Measurements from ENCODE around the gene CAMTA1. TPM values are rescaled to one million over a fixed set of nuclear protein-coding genes. Genes with fewer than 3 reads are reported as not detected.

Gene CAMTA1
- total RNA-seq, 2 experiments from 2014 or later, result 43.9 to 73.3 TPM

DNA sequence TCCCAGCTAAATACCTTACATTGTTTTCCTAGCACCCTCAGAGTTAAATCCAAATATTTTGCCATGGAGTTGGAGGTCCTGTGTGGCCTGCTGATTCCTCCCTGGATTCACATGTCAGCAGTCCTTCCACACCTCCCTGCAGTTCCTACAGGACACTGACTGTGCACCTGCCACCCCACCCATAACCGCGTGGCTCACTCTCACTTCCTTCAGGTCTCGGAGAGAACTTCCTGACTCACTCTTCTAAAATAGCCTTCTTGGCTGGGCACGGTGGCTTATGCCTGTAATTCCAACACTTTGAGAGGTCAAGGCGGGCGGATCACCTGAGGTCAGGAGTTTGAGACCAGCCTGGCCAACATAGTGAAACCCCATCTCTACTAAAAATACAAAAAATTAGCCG, 8.4 kb upstream of the CAMTA1 start:
- Histone ChIP-seq H3K79me2 (ENCODE audit: insufficient read depth, low read depth, low read length) (no peaks in the 10 kb centered on the region), H3K36me3 (ENCODE audit: insufficient read depth, low read length) (no peaks in the 10 kb centered on the region; the same call in 1 of the 2 replicates), H3K9me3 (ENCODE audit: low read length) (peaks cover 8% of the 10 kb centered on the region; the same call in 1 of the 2 replicates), H3K9me2 (ENCODE audit: insufficient read depth, low read length) (no peaks in the 10 kb centered on the region), H3K4me2 (ENCODE audit: low read length) (peak overlapping the region; percentile 29), H4K20me1 (ENCODE audit: insufficient read depth, low read length) (no peaks in the 10 kb centered on the region), H2AFZ (ENCODE audit: low read length) (peak overlapping the region; percentile 78; the same call in 1 of the 2 replicates), H3K4me1 (ENCODE audit: insufficient read depth, low read length, poor library complexity, severe bottlenecking) (peaks cover 26% of the 10 kb centered on the region), H3K27ac (ENCODE audit: low read depth, low read length, poor library complexity, severe bottlenecking) (peak overlapping the region; percentile 48), H3K4me3 (ENCODE audit: low read depth, low read length, poor library complexity, severe bottlenecking) (peak overlapping the region; percentile 15)
- DNase-seq (ENCODE audit: low spot score), result peak; percentile 41
- TF ChIP-seq, protein P1, sequence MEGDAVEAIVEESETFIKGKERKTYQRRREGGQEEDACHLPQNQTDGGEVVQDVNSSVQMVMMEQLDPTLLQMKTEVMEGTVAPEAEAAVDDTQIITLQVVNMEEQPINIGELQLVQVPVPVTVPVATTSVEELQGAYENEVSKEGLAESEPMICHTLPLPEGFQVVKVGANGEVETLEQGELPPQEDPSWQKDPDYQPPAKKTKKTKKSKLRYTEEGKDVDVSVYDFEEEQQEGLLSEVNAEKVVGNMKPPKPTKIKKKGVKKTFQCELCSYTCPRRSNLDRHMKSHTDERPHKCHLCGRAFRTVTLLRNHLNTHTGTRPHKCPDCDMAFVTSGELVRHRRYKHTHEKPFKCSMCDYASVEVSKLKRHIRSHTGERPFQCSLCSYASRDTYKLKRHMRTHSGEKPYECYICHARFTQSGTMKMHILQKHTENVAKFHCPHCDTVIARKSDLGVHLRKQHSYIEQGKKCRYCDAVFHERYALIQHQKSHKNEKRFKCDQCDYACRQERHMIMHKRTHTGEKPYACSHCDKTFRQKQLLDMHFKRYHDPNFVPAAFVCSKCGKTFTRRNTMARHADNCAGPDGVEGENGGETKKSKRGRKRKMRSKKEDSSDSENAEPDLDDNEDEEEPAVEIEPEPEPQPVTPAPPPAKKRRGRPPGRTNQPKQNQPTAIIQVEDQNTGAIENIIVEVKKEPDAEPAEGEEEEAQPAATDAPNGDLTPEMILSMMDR (conservative IDR thresholded peaks at IDR 0.05; ENCODE audit: low read length), result no peak
- TF ChIP-seq EZH2phosphoT487 (IDR thresholded peaks at IDR 0.05; ENCODE audit: borderline replicate concordance, low read depth, low read length), result no peak
- no TSS peak for BruUV-seq (replicated peaks)
- ChIA-PET CTCF (ENCODE audit: unreplicated experiment) (no interaction called here), POLR2A (interaction anchor here (0.7 kb wide), 1 partner anchor 10 kb away, joined by 3 read pairs; no protein-coding TSS in a partner anchor)
- intact Hi-C loops (cut with micrococcal nuclease; ENCODE audit: unreplicated experiment), result no loop called here

DNA sequence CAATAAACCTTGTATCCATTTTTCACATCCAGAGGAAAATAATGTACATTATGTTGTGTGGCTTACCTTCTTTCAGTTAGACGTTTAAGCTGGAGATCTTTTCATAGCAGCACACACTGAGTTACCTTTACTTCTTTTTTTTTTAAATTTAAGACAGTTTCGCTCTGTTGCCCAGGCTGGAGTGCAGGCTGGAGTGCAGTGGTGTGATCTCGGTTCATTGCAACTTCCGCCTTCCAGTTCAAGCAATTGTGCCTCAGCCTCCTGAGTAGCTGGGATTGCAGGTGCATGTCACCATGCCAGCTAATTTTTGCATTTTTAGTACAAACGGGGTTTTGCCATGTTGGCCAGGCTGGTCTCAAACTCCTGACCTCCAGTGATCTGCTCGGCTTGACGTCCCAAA, 7.4 kb upstream of the CAMTA1 start:
- Histone ChIP-seq H3K27ac (ENCODE audit: low read depth, low read length, poor library complexity, severe bottlenecking) (peak overlapping the region; percentile 48), H2AFZ (ENCODE audit: low read length) (peak overlapping the region; percentile 78; the same call in 1 of the 2 replicates), H4K20me1 (ENCODE audit: insufficient read depth, low read length) (no peaks in the 10 kb centered on the region), H3K79me2 (ENCODE audit: insufficient read depth, low read depth, low read length) (no peaks in the 10 kb centered on the region), H3K36me3 (ENCODE audit: insufficient read depth, low read length) (no peaks in the 10 kb centered on the region; the same call in 1 of the 2 replicates), H3K4me2 (ENCODE audit: low read length) (peak overlapping the region; percentile 29; the same call in 1 of the 2 replicates), H3K9me3 (ENCODE audit: low read length) (peaks cover 8% of the 10 kb centered on the region; the same call in 1 of the 2 replicates), H3K4me3 (ENCODE audit: low read depth, low read length, poor library complexity, severe bottlenecking) (peak overlapping the region; percentile 10), H3K4me1 (ENCODE audit: insufficient read depth, low read length, poor library complexity, severe bottlenecking) (peaks cover 22% of the 10 kb centered on the region), H3K9me2 (ENCODE audit: insufficient read depth, low read length) (no peaks in the 10 kb centered on the region)
- peak; percentile 61 for DNase-seq (ENCODE audit: low spot score)
- ChIA-PET CTCF (ENCODE audit: unreplicated experiment) (no interaction called here), POLR2A (interaction anchor here (0.6 to 0.7 kb wide), 3 partner anchors 52 to 1182 kb away, joined by 3 to 4 read pairs (median 4); no protein-coding TSS in a partner anchor)
- intact Hi-C loops (cut with micrococcal nuclease; ENCODE audit: unreplicated experiment), result no loop called here
- TF ChIP-seq, protein P1 (conservative IDR thresholded peaks at IDR 0.05; ENCODE audit: low read length), result no peak
- no TSS peak for BruUV-seq (replicated peaks)

DNA sequence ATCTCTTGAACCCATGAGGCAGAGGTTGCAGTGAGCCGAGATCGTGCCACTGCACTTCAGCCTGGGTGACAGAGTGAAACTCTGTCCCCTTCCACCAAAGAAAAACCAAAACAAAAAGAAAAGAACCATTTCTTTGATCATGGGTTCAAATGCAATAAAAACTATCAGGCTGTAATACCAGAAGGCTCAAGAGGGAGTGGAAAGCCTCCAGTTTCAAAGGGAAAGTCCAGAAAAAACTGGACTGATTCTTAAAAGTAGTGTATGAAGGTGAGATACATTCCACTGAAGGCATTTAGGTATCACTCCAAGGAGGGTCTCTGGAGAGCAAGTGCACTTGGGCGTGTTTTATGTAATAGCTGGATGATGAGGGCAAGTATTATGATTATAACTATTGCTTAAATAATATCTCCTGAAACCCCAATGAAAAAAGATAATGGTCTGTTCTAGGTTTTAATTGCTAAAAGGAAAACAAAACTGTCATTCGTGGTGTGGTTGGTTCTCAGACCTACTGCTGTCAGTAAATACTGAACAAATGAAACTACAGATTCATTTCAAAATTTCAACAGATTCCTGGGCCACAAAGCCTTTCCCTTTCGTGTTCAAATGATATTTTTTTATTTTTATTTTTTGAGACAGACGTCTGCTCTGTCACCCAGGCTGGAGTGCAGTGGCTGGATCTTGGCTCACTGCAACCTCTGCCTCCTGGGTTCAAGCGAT, 6.0 kb upstream of the CAMTA1 start:
- Histone ChIP-seq H2AFZ (ENCODE audit: low read length) (no peak overlapping the region), H3K4me3 (ENCODE audit: low read depth, low read length, poor library complexity, severe bottlenecking) (no peak overlapping the region), H3K9me2 (ENCODE audit: insufficient read depth, low read length) (no peaks in the 10 kb centered on the region), H3K4me2 (ENCODE audit: low read length) (no peak overlapping the region), H3K27ac (ENCODE audit: low read depth, low read length, poor library complexity, severe bottlenecking) (no peak overlapping the region), H4K20me1 (ENCODE audit: insufficient read depth, low read length) (no peaks in the 10 kb centered on the region), H3K9me3 (ENCODE audit: low read length) (peaks cover 8% of the 10 kb centered on the region; the same call in 1 of the 2 replicates), H3K4me1 (ENCODE audit: insufficient read depth, low read length, poor library complexity, severe bottlenecking) (peaks cover 33% of the 10 kb centered on the region), H3K36me3 (ENCODE audit: insufficient read depth, low read length) (no peaks in the 10 kb centered on the region; the same call in 1 of the 2 replicates), H3K79me2 (ENCODE audit: insufficient read depth, low read depth, low read length) (peaks cover 12% of the 10 kb centered on the region; the same call in 1 of the 2 replicates)
- ChIA-PET POLR2A (no interaction called here), CTCF (ENCODE audit: unreplicated experiment) (no interaction called here)
- no TSS peak for BruUV-seq (replicated peaks)
- no peak for DNase-seq (ENCODE audit: low spot score)
- intact Hi-C loops (cut with micrococcal nuclease; ENCODE audit: unreplicated experiment), result no loop called here
- TF ChIP-seq, protein P1 (conservative IDR thresholded peaks at IDR 0.05; ENCODE audit: low read length), result no peak
- TF ChIP-seq EZH2phosphoT487 (IDR thresholded peaks at IDR 0.05; ENCODE audit: borderline replicate concordance, low read depth, low read length), result no peak
